ENCODE data around the gene HS1BP3.

The HS1BP3 gene

DNA sequence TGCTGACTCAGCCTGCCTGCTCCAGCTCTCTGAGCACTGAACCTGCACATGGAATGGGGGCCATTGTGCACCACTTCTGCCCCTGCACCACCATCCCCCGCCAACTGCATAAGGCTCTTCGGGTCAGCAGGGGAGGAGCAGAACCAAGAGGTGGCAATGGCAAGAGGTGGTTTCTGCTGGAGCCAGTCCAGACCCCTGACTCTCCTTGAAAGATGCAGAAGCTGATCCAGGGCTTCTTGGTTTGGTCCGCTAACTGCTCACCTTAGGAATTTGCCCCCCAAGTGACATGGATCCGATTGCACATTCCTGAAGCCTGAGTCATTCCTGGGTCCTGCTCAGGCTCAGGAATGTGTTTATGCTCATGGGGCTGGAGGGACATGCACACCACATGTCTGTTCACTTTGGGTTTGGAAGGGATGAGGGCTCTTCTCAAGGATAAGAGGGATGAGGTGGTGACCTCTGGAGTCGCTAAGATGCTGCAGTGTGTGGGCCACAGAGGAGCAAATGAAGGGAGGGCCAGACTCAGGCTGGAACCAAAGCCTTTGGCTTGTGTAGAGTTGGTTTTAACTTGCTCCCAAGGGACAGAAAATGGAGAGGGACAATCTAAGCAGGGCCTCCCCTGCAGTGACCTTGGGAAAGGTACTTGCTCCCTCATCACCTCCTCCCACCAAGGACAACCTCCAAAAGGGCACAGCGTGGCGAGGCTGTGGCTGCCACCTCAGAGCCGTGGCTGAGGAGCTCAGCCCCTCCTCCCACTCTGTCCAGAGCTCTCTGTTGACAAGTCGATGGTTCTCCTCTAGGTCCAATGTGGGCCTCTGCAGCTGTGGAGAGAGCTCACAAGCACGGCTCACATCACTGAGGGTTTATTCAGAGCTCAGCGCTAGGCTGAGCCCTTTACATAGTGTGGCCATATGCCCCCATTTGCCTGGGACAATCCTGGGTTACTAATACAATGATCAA lies 66.2 kb downstream of the HS1BP3 start:
- Histone ChIP-seq H3K4me1 (ENCODE audit: control insufficient read depth, insufficient read depth, low read length) (peaks cover 16% of the 10 kb centered on the region), H3K27ac (ENCODE audit: low read depth, low read length) (peak overlapping the region; percentile 83), H3K36me3 (ENCODE audit: control insufficient read depth, insufficient read depth, low read length) (no peaks in the 10 kb centered on the region), H3K9me3 (ENCODE audit: control insufficient read depth, insufficient read depth, low read length) (no peaks in the 10 kb centered on the region), H3K4me3 (ENCODE audit: low read depth, low read length) (peak overlapping the region; percentile 20; the same call in 1 of the 2 replicates), H3K27me3 (ENCODE audit: control insufficient read depth, insufficient read depth, low read length) (no peaks in the 10 kb centered on the region), H3K9ac (ENCODE audit: low read depth, low read length) (peak overlapping the region; percentile 25; the same call in 1 of the 2 replicates)

DNA sequence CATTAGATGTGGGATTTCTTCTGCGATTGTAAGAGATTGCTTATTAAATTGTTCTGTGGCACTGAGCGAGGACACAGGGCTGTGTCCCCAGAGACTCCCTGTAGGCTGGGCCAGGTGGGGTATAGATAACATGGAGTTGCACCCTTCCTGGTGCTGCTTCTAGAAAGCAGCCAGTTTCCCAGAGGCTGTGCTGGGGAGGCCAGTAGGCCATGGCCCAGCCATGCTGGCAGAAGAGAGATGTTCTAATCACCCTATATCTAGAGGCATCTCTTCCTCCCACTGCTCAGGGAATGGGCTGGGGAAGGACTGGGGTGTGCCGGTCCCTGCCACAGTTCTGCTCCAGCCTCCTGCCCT lies 66.9 kb downstream of the HS1BP3 start:
- no peaks in the 10 kb centered on the region for H3K36me3 ChIP-seq (ENCODE audit: control insufficient read depth, insufficient read depth, low read length)
- H3K9ac ChIP-seq (ENCODE audit: low read depth, low read length), result peak overlapping the region; percentile 25; the same call in 1 of the 2 replicates
- 0 out of 2 replicates have a peak overlapping the region, but pooled peaks have one; percentile 20 for H3K4me3 ChIP-seq (ENCODE audit: low read depth, low read length)
- H3K4me1 ChIP-seq (ENCODE audit: control insufficient read depth, insufficient read depth, low read length), result peaks cover 16% of the 10 kb centered on the region
- peak overlapping the region; percentile 83 for H3K27ac ChIP-seq (ENCODE audit: low read depth, low read length)
- H3K9me3 ChIP-seq (ENCODE audit: control insufficient read depth, insufficient read depth, low read length), result no peaks in the 10 kb centered on the region
- no peaks in the 10 kb centered on the region for H3K27me3 ChIP-seq (ENCODE audit: control insufficient read depth, insufficient read depth, low read length)

DNA sequence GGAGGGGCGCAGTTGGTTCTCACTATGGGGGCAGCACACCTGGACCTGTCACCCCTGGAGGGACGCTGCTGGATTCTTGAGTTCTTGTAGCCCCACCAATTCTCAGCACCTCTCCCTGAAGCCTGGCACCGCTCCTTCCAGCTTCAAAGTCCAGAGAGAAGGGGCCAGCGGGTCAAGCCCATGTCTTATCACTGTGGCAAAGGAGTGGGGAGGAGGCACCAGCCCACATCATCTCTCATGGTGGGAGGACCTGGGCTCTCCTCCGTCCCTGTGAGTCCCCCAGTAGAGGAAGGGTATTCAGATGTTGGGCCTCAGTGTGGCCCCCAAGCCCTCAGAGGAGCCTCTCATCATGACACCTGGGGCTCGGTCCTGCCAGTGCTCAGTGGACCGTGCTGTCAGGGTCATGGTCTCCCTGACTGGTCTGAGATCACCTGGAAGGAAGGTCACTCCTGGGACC lies 67.4 kb downstream of the HS1BP3 start:
- Histone ChIP-seq H3K27ac (ENCODE audit: low read depth, low read length) (peak overlapping the region; percentile 83), H3K4me1 (ENCODE audit: control insufficient read depth, insufficient read depth, low read length) (peaks cover 16% of the 10 kb centered on the region), H3K27me3 (ENCODE audit: control insufficient read depth, insufficient read depth, low read length) (no peaks in the 10 kb centered on the region), H3K4me3 (ENCODE audit: low read depth, low read length) (no peak overlapping the region), H3K9me3 (ENCODE audit: control insufficient read depth, insufficient read depth, low read length) (no peaks in the 10 kb centered on the region), H3K9ac (ENCODE audit: low read depth, low read length) (no peak overlapping the region), H3K36me3 (ENCODE audit: control insufficient read depth, insufficient read depth, low read length) (no peaks in the 10 kb centered on the region)

DNA sequence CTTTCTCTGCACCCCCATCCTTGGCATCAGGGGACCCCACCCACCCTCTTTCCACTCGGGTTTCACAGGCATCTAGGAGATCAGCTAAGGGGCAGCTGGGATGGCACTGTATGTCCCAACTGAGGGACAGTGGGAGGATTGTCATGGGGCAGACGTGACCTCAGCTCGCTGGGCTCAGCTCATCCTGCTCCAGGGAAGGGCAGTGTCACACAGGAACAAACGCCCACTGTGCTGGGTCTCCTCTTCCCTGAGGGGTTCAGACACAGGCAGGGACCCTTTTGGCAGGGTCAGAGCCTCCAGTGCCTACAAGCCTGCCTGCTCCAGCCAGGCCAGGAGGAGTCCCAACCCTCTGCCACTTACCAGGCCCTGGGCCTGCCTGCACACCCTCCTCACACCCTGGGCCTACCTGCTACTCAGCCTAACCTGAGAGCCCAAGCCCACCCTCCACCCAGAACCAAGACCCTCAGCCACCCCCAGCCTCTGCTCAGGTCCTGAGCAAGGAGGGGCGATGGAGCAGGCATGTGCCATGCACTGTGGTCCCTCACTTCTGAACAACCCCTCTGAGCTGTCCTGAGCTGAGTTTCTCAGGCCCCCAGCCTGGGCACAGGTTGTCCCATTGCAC lies 68.2 kb downstream of the HS1BP3 start:
- no peak overlapping the region for H3K9ac ChIP-seq (ENCODE audit: low read depth, low read length)
- H3K4me1 ChIP-seq (ENCODE audit: control insufficient read depth, insufficient read depth, low read length), result peaks cover 16% of the 10 kb centered on the region
- no peaks in the 10 kb centered on the region for H3K36me3 ChIP-seq (ENCODE audit: control insufficient read depth, insufficient read depth, low read length)
- no peaks in the 10 kb centered on the region for H3K27me3 ChIP-seq (ENCODE audit: control insufficient read depth, insufficient read depth, low read length)
- no peak overlapping the region for H3K27ac ChIP-seq (ENCODE audit: low read depth, low read length)
- no peaks in the 10 kb centered on the region for H3K9me3 ChIP-seq (ENCODE audit: control insufficient read depth, insufficient read depth, low read length)
- no peak overlapping the region for H3K4me3 ChIP-seq (ENCODE audit: low read depth, low read length)

DNA sequence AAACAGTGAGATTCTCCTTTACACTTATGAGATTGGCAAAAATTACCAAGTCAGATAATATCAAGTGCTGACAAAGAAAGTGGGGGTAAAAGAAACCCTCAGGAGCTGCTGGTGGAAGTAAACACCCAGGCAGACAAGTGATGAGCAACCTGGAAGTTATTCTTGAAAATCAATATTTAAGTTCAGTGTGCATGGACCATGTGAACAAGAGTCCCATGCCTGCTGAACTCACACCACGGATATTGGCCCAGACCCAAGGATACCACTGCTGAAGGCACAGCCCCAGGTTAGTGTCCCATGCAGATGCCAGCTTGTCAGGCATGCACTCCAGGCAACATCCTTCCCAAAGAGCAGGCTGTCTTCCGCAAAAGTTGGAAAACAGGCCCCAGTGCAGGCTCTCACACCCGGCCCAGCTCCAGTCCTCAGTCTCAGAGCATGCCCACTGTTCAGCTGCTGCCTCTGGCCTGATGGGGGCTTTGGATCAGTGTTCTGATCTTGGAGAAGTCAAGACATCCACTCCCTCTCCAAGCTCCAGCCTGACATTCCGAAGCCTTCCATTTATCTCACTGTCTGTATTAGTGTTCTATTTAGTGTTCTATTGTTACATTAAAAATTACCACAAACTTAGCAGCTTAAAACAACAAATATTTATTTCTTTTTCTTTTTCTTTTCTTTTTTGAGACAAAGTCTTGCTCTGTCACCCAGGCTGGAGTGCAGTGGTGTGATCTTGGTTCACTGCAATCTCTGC lies 70.0 kb downstream of the HS1BP3 start:
- H3K9ac ChIP-seq (ENCODE audit: low read depth, low read length), result no peak overlapping the region
- no peaks in the 10 kb centered on the region for H3K36me3 ChIP-seq (ENCODE audit: control insufficient read depth, insufficient read depth, low read length)
- no peak overlapping the region for H3K27ac ChIP-seq (ENCODE audit: low read depth, low read length)
- H3K27me3 ChIP-seq (ENCODE audit: control insufficient read depth, insufficient read depth, low read length), result no peaks in the 10 kb centered on the region
- H3K4me3 ChIP-seq (ENCODE audit: low read depth, low read length), result no peak overlapping the region
- H3K4me1 ChIP-seq (ENCODE audit: control insufficient read depth, insufficient read depth, low read length), result peaks cover 16% of the 10 kb centered on the region
- H3K9me3 ChIP-seq (ENCODE audit: control insufficient read depth, insufficient read depth, low read length), result no peaks in the 10 kb centered on the region

DNA sequence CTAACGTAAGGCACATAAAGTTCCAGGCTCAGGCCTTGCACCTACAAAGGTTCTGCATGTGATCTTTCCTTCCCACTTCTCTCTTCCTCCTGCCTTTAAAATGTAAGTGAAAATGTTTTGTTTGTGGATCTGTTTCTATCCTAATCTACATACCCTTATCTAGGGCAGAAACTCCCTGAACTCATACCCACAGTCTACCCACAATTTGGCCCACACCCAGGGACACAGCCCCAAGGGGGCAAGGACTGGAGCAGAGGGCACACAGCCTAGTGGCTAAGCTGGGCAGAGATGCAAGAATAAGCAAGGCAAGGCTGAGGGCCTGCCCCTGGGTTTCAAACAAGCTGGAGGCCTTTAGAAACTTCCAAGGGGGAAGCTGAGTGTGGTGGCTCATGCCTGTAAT lies 71.0 kb downstream of the HS1BP3 start:
- no peaks in the 10 kb centered on the region for H3K27me3 ChIP-seq (ENCODE audit: control insufficient read depth, insufficient read depth, low read length)
- H3K4me1 ChIP-seq (ENCODE audit: control insufficient read depth, insufficient read depth, low read length), result peaks cover 12% of the 10 kb centered on the region
- H3K36me3 ChIP-seq (ENCODE audit: control insufficient read depth, insufficient read depth, low read length), result no peaks in the 10 kb centered on the region
- peak overlapping the region; percentile 94 for H3K27ac ChIP-seq (ENCODE audit: low read depth, low read length)
- H3K4me3 ChIP-seq (ENCODE audit: low read depth, low read length), result no peak overlapping the region
- H3K9me3 ChIP-seq (ENCODE audit: control insufficient read depth, insufficient read depth, low read length), result no peaks in the 10 kb centered on the region
- H3K9ac ChIP-seq (ENCODE audit: low read depth, low read length), result no peak overlapping the region; the same call in 1 of the 2 replicates

DNA sequence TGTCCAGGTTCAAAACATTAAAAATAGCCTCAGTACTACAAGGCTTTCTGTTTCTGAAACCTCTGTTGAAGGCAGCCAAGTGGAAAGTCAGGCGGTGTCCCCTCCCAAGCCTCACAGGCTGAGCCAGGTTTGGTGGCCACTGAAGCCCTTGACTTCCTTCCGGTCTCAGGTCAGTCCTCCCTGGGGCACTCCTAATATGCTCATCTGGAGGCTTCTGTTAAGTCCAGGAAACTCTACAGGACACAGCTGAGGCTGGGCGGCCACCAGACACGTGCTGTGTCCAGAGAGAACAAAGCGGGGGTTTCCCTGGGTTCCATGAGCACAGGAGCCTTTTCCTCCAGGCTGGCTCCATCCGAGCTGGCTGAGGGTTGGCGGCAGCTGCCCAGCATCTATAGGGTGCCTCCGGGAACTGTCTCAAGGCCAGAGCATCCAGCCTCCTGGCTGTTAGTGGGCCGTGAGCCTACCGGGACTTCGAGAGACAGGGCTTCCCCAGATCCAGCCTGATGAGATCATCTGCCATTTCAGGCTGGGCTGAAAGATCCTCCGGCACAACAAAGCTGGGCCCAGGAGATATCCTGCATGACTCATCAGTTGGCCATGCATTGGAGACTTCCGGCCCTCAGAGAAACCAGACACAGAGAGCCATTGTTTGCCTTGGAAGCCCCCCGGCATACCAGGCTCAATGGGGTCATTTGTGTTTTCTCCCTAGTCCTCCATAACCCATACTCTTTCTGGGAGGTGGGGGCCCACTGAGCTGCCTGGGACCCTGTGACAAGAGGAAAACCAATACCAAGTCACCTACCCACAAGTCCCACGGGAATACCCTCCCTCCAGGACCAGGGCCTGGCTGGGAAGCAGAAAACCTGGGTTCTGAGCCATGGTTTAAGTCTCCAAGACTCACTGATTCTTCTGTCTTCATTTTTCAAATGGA lies 71.7 kb downstream of the HS1BP3 start:
- no peaks in the 10 kb centered on the region for H3K36me3 ChIP-seq (ENCODE audit: control insufficient read depth, insufficient read depth, low read length)
- H3K4me3 ChIP-seq (ENCODE audit: low read depth, low read length), result no peak overlapping the region
- H3K9ac ChIP-seq (ENCODE audit: low read depth, low read length), result no peak overlapping the region; the same call in 1 of the 2 replicates
- no peaks in the 10 kb centered on the region for H3K9me3 ChIP-seq (ENCODE audit: control insufficient read depth, insufficient read depth, low read length)
- peaks cover 5% of the 10 kb centered on the region for H3K4me1 ChIP-seq (ENCODE audit: control insufficient read depth, insufficient read depth, low read length)
- no peaks in the 10 kb centered on the region for H3K27me3 ChIP-seq (ENCODE audit: control insufficient read depth, insufficient read depth, low read length)
- H3K27ac ChIP-seq (ENCODE audit: low read depth, low read length), result peak overlapping the region; percentile 94

DNA sequence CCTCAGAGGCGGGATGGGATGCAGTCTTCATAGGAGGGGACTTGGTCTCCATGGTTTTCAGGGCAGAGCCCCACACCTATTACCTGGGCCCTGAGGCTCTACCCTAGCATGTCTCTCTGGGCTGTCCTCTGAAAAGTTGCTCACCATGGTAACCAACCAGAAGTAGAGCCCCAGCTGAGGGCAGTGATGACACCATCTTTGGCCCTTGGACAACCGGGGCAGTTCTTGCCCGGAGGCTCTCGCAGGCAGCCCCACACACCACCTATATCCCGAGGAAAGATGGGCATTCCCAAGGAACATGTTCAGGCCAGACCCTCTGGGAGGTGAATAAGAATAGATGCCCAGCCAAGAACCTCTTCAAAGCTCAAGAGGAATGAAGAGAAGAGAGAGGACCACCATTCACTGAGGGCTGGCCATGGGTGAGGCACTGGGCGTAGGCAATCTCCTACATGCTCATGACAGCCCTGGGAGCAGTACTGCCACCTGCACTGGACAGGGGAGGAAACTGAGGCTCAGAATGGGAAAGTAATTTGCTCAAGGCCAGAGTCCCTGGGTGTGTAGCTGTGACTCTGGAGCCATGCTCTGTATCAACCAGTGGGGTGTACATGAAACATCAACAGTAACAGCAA lies 72.5 kb downstream of the HS1BP3 start:
- no peaks in the 10 kb centered on the region for H3K27me3 ChIP-seq (ENCODE audit: control insufficient read depth, insufficient read depth, low read length)
- H3K9me3 ChIP-seq (ENCODE audit: control insufficient read depth, insufficient read depth, low read length), result no peaks in the 10 kb centered on the region
- H3K36me3 ChIP-seq (ENCODE audit: control insufficient read depth, insufficient read depth, low read length), result no peaks in the 10 kb centered on the region
- no peaks in the 10 kb centered on the region for H3K4me1 ChIP-seq (ENCODE audit: control insufficient read depth, insufficient read depth, low read length)
- H3K27ac ChIP-seq (ENCODE audit: low read depth, low read length), result peak overlapping the region; percentile 94
- no peak overlapping the region for H3K9ac ChIP-seq (ENCODE audit: low read depth, low read length)
- no peak overlapping the region for H3K4me3 ChIP-seq (ENCODE audit: low read depth, low read length)

DNA sequence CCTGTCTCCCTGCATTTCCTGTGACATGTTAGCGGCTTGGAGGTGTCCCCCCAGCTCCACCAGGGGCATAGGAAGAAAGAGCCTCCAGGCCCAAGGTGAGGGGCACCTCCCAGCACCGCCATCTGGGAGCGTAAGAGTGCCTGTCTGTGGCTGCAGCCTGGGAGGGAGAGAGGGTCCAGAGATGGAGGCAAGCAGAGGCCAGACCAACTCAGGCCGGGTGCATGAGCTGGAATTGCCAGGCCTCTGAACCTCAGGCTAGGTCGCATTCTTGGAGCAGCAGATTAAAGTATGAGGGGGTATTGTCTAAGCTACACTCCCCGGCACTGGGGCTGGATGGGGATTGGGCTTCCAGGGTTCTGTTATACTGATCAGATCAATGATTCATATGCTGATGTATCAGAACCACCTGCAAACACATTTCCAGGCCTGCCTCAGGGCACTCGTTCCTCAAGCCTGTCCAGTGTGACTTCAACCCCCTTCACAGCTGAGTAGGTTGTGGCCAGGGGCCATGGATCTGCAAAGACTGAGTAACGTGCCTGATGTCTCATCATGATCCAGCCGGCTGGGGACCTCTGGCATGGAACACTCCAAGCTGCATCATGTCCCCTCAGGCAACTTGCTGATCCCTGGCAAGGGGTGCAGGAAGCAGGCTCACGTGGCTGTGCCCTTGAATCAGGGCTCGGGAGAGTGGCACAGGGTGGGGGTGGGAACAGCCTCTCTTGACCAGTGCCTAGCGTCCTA lies 73.2 kb downstream of the HS1BP3 start:
- Histone ChIP-seq H3K27ac (ENCODE audit: low read depth, low read length) (no peak overlapping the region), H3K9ac (ENCODE audit: low read depth, low read length) (no peak overlapping the region), H3K4me3 (ENCODE audit: low read depth, low read length) (no peak overlapping the region), H3K27me3 (ENCODE audit: control insufficient read depth, insufficient read depth, low read length) (no peaks in the 10 kb centered on the region), H3K36me3 (ENCODE audit: control insufficient read depth, insufficient read depth, low read length) (no peaks in the 10 kb centered on the region), H3K4me1 (ENCODE audit: control insufficient read depth, insufficient read depth, low read length) (no peaks in the 10 kb centered on the region), H3K9me3 (ENCODE audit: control insufficient read depth, insufficient read depth, low read length) (no peaks in the 10 kb centered on the region)

Measured in HUES48 (cell line).